ES-I3 (cell line): Measurements from ENCODE around the gene NPDC1.

Experiments
- H3K36me3 ChIP-seq: 2 replicates; pipeline ENCODE4 v1.6.1; 2013; ENCODE audit warnings: mild to moderate bottlenecking, low read length, control low read depth, moderate library complexity; ENCODE audit not compliant: insufficient read depth
- H3K4me1 ChIP-seq: 2 replicates; pipeline ENCODE4 v1.6.1; 2013; ENCODE audit warnings: mild to moderate bottlenecking, control low read depth, low read length; ENCODE audit not compliant: insufficient read depth
- H3K9ac ChIP-seq: 2 replicates; pipeline ENCODE4 v1.6.1; 2013; ENCODE audit warnings: low read depth, mild to moderate bottlenecking, low read length, moderate library complexity
- H3K9me3 ChIP-seq: 2 replicates; pipeline ENCODE4 v1.6.1; 2013; ENCODE audit warnings: mild to moderate bottlenecking, low read length, moderate library complexity; ENCODE audit not compliant: control insufficient read depth, insufficient read depth

NPDC1 gene

DNA sequence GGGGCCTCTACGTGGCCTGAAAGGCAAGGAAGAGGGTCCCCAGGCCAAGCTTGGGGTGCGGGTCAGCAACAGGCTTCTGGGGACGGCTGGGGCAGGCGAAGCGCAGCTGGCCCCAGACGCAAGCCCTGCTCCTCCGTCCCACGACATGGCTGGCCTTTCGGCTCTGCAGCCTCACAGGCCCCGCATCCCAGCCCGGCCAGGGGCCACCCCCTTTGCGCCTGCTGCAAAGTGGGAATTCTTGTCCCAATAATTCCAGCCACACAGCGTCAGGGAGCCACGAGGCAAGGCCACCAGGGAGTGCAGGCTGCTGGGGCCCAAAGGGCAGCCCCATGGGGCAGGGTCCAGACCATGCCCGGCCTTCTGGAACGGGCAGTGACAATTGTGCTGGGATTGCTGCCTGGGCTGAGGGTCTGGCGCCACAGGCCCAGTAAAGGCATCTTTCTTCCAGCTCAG lies 9.0 kb upstream of the NPDC1 start:
- Histone ChIP-seq H3K36me3 (no peaks in the 10 kb centered on the region), H3K4me1 (no peaks in the 10 kb centered on the region; the same call in 1 of the 2 replicates), H3K9ac (peak overlapping the region; percentile 44), H3K9me3 (no peaks in the 10 kb centered on the region)

DNA sequence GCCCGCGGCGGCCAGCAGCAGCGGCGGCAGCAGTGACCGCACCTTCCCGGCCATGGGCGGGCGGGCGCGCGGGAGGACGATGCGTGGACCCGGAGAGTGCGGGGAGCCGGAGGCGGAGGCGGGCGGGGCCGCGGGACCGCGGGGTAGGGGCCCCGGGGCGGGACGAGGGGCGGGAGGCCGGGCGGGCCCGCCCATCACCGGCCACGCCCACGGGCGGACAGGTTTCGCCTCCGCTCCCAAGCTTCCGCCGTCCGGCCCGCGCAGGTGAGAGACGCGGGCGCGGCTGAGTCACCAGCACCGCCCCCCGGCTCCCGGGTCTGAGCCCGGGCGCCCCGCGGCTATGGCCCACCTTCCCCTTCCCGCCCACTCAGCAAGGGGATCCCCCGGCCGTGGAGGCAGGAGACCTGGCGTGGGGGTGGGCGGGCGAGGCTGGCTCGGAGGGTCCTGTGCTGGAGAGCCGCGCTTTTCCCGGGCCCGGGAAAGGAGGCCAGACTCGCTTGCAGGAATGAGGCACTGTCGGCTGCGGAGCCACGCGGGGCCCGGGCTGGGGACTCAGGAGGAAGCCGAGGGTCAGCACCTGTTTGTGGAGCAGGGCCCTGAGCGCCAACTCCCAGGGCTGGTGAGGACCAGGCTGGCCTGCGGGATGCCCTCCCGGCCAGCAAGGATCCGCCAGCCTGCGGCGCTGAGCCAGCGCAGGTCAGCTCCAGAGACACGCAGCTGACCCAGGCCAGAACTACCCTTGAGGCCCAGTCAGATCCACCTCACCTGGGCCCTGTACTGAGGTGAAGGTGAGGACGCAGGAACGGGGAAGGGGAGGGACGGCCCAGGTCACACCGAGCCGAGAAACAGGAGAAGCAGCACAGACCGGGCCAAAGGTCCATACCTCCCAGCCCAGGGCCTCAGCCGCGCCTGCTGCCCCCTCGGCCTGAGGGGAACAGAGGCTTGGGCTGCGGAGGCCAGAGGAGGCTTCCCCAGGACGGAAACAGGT lies 8.3 kb upstream of the NPDC1 start, which contains the start of gene ENTPD2:
TSS of gene ENTPD2 (minus strand) at position 118 of the 988 bp plus-strand sequence. CDS start at position 54, 64 bp downstream.
- H3K9ac ChIP-seq = peak within 1 kb of the TSS; percentile 44
- no peaks in the 10 kb centered on the region; the same call in 1 of the 2 replicates for H3K4me1 ChIP-seq
- no peaks in the 10 kb centered on the region for H3K9me3 ChIP-seq
- no peaks in the 10 kb centered on the region for H3K36me3 ChIP-seq

- no peaks in the 10 kb centered on the region for H3K9me3 ChIP-seq
- H3K36me3 ChIP-seq = no peaks in the 10 kb centered on the region
- no peaks in the 10 kb centered on the region; the same call in 1 of the 2 replicates for H3K4me1 ChIP-seq
- H3K9ac ChIP-seq = peak overlapping the region; percentile 44; the same call in 1 of the 2 replicates
These were observed 7.3 kb upstream of the NPDC1 start for GRCh38 chr9:137052998-137053943.

DNA sequence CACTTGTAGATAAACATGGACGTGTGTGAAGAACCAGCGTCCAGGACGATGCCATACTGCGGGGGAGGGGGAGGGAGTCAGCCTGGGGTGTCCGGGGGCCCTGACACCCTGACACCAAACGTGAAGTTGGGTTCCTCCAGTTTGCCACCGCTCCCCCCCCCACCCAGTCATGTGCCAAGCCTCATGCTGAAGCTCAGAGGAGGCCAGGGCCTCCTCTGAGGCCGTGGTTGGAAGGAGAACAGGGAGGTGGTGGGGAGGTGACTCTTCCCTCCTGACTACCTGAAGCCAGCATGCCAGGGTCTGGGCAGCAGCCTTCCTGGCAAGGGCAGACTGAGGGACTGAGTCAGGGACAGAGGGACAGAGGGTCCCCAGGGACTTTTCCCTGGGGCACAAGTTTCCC lies 6.3 kb upstream of the NPDC1 start:
- H3K9me3 ChIP-seq = no peaks in the 10 kb centered on the region
- no peak overlapping the region for H3K9ac ChIP-seq
- no peaks in the 10 kb centered on the region; the same call in 1 of the 2 replicates for H3K4me1 ChIP-seq
- no peaks in the 10 kb centered on the region for H3K36me3 ChIP-seq

- Histone ChIP-seq H3K36me3 (no peaks in the 10 kb centered on the region), H3K4me1 (no peaks in the 10 kb centered on the region; the same call in 1 of the 2 replicates), H3K9ac (no peak overlapping the region), H3K9me3 (no peaks in the 10 kb centered on the region)
These were observed 5.3 kb upstream of the NPDC1 start for GRCh38 chr9:137051145-137051724.

DNA sequence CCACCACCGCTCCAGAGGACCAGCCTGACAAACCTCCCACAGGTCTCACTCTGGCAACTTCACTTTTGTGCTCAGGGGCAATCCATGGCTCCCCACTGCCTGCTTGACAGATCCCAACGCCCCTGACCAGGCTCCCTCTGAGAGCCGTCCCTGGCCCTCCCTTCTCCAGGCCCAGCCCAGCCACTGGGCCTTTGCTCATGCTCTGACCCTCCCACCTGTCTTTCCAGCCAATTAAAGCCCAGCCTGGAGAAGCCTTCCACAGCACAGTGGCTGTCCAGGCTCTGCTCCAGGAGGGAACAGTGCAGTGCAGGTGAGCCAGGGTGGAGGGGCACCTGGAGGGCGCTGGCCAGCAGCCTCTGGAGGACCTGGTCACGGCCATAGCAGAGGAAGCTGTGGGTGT lies 4.6 kb upstream of the NPDC1 start:
- no peaks in the 10 kb centered on the region for H3K36me3 ChIP-seq
- H3K9me3 ChIP-seq = no peaks in the 10 kb centered on the region

DNA sequence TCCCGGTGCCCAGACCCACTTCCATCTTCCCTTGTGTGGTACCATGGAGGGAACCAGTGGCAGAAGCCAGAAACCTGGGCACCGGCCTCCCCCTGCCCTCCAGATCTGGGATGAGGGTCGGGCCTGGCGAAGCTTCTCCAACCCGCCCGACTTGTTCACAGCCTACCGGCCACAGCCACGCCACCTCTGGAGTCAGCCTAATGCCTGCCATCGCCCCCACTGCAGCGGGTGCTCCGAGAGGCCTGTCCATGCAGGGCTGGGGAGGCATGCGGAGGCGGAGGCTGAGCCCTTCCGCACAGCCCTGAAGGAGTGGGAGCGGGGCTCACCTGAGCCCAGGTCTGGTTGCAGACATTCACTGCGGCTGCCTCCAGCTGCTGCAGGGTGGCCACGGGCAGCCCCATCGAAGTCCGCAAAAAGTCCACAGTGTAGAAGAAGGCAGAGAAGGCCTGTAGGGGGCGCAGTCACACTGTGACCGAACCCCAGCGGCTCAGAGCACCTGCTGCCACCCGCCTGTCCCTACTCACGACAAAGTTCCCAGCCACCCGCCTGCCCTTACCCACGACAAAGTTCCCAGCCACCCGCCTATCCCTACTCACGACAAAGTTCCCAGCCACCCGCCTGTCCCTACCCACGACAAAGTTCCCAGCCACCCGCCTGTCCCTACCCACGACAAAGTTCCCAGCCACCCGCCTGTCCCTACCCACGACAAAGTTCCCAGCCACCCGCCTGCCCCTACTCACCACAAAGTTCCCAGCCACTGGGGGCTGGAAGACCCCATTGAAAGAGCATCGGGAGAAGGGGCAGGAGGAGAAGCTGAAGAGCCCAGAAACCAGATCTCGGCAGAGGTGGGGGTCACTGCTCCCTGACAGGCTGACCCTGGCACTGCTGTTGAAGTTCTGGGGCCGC lies 3.8 kb upstream of the NPDC1 start:
- Histone ChIP-seq H3K36me3 (no peaks in the 10 kb centered on the region), H3K9me3 (no peaks in the 10 kb centered on the region), H3K9ac (no peak overlapping the region), H3K4me1 (no peaks in the 10 kb centered on the region)

More for the DNA sequence above, 4.6 kb upstream of the NPDC1 start:
- Histone ChIP-seq H3K4me1 (no peaks in the 10 kb centered on the region; the same call in 1 of the 2 replicates), H3K9ac (no peak overlapping the region)

DNA sequence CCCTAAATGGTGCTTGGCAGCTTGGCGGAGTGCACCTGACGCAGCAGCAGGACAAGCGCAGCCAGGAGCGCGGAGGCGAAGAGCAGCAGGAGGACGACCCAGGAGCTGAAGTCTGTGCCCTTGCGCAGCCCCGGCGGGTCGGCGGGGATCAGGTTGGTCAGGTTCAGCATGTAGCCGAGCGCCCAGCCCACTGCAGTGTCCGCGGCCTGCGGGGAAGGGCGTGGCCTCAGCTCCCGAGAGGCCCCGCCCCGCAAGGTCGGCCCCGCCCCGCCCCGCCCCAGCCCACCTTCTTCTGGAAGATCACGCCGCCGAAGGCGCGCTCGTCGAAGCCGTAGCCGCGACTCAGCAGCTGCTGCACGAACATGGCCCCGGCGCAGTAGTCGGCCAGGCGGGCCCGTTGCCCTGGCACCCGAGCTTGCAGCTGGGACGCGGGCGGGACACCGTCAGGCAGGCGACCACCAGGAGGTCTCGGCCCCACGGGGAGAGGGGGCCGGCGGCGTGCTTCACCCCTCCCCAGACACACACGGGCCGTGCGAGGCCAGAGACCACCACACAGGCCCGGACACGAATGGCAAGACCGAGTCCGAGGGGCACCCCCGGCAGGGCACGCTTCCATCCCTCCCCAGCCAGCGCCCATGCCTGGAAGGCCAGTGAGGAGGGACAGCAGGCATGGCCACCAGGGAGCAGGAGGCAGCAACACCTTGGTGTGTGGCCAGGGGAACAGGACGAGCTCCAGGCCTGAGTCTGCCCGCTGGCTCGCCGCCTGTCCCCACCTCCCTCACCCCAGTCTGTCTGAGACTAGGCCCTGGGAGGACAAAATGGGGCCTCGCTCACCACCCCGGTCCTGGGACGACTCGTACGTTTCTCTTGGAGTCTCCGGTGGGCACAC lies 2.9 kb upstream of the NPDC1 start:
- Histone ChIP-seq H3K4me1 (no peaks in the 10 kb centered on the region), H3K9ac (no peak overlapping the region), H3K36me3 (no peaks in the 10 kb centered on the region), H3K9me3 (no peaks in the 10 kb centered on the region)

DNA sequence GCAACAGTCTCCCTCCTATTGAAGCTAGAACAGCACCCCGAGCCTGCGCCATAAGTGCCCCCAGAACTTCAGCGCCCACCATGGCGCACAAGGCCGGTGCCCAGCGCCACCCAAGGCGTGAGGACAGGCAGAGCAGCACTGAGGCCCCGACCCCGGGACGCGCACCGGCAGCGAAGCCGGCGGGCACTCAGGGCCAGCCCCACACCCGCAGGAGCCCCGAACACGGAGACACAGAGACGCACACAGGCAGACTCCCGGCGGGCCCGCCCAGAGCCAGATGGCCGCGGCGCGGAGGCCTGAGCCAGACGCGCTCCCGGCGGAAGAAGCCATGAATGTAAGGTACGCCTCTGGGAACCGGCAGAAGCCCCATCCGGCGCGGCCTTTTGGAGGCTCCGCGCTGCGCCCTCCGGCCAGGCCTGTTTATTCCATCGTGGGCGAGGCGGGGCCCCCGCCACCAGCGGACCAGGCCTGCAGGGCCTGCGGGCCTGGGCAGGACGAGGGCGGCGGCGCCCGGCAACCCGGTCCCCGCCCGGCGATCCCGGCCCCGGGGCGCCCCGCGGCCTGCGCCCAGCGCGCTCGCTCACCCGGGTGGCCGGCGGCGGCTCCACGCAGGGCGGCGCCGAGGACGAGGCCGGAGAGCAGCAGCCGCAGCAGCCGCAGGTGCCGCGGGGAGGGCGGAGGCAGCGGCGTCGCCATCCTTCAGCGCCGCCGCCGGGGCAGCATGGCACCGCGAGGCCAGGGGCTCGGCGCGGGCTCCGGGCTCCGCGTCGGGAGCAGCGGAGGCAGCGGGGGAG lies 486 bp downstream of the NPDC1 start:
- Histone ChIP-seq H3K9ac (peak overlapping the region; percentile 58), H3K4me1 (no peaks in the 10 kb centered on the region; the same call in 1 of the 2 replicates), H3K9me3 (no peaks in the 10 kb centered on the region), H3K36me3 (no peaks in the 10 kb centered on the region)

DNA sequence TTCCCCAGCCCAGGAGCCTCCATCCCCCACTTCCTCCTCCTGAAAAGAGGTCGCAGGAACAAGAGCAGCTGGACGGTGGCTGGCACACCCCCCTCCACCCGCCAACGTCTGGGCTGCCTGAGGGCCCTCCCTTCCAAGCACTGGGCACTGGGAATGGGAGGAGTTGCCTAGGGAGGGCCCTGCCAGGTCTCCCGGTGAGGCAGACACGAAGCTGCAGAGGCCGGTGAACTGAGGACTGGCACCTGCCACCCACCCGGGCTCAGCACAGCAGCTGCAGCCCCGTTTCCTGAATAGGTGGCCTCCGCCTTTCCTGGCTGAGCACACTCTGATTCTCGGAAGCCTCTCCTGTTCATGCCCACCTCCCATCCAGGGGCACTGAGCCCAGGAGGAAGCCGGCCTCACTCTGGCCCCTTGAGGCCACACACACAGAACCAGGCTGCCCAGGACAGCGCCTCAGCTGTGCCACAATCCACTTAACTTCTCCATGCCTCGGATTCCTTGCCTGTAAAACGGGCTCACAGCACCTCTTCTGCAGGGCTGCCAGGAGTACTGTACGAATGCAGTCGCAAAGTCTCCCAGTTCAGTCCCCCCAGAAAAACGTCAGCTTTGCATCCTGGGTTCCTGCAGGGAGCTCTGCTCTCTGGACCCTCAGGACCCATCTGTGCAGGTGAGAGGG lies 1.3 kb downstream of the NPDC1 start:
- Histone ChIP-seq H3K4me1 (no peaks in the 10 kb centered on the region; the same call in 1 of the 2 replicates), H3K36me3 (no peaks in the 10 kb centered on the region), H3K9ac (peak overlapping the region; percentile 58; the same call in 1 of the 2 replicates), H3K9me3 (no peaks in the 10 kb centered on the region)

- no peaks in the 10 kb centered on the region; the same call in 1 of the 2 replicates for H3K4me1 ChIP-seq
- no peaks in the 10 kb centered on the region for H3K9me3 ChIP-seq
- no peaks in the 10 kb centered on the region for H3K36me3 ChIP-seq
- H3K9ac ChIP-seq = no peak overlapping the region
These were observed 1.9 kb downstream of the NPDC1 start for GRCh38 chr9:137044037-137044436.
